T-helper 1 cell (primary cell): ENCODE measurements around the gene TARP.

Experiments
- DNase-seq, 5 donors: peaks; one replicate each; pipeline ENCODE4 v3.0.0-alpha.2; 2012 to 2020

TARP gene

DNA sequence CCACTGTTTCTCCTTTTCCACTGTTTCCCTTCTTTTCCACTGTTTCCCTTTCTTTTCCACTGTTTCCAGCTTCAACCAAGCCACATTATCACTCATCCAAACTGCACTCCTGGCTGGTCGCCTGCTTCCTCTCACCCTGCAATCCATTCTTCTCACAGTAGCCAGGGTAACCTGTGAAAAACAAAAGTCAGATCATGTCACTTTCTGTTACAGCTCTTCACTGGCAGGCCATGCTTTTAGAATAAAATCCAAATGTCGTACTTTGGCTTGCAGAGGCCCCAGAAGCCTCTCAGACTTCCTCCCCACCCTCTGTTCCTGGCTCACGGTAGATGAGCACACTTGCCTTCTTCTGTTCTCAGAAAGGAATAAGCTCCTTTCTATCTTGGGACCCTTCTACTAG, 61.5 kb downstream of the TARP start:
- no peak for DNase-seq

DNA sequence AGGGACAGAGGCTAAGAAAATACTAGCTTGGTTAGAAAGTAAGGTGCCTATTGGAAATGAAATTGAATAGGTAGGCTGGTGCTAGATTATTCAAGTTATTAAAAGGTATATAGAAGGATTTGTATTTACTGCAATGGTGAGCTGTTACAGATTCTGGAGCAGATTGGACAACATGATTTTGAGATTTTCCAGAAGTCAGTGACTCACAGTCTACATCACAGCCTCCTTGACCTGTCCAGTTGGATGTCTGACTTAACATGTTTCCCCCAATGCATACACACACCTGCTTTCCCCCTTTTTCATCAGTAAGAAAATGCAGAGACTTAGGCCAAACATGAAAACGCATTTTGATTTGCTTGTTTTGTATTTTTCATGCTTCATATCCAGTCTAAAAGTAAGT, 62.0 kb downstream of the TARP start:
- DNase-seq = no peak
